KOPT-K1 (cell line): Measurements from ENCODE around the gene SLC35B1.
A peak's percentile ranks its signal among the peaks of the same experiment; 100 is the strongest.
"Not testable (repeated sequence)": the region's sequence is repeated elsewhere in the genome, so short reads cannot be mapped to it uniquely, and the experiment has no call there.

Experiments
- H3K27ac ChIP-seq: fragments of 200-600 bp; sonication (generic); 2 replicates; pipeline ENCODE4 v1.5.1; 2016; ENCODE audit warnings: antibody characterized with exemption, mild to moderate bottlenecking, low read depth, low read length; ENCODE audit not compliant: poor library complexity, severe bottlenecking
- H3K36me3 ChIP-seq: fragments of 200-600 bp; sonication (generic); 2 replicates; pipeline ENCODE4 v1.5.1; 2017; ENCODE audit warnings: antibody characterized with exemption, mild to moderate bottlenecking, low read length, moderate library complexity; ENCODE audit not compliant: insufficient read depth
- H3K9me3 ChIP-seq: fragments of 200-600 bp; sonication (generic); 2 replicates; pipeline ENCODE4 v1.5.1; 2017; ENCODE audit warnings: antibody characterized with exemption, low read length, mild to moderate bottlenecking; ENCODE audit not compliant: insufficient read depth, poor library complexity, severe bottlenecking

Gene SLC35B1

DNA sequence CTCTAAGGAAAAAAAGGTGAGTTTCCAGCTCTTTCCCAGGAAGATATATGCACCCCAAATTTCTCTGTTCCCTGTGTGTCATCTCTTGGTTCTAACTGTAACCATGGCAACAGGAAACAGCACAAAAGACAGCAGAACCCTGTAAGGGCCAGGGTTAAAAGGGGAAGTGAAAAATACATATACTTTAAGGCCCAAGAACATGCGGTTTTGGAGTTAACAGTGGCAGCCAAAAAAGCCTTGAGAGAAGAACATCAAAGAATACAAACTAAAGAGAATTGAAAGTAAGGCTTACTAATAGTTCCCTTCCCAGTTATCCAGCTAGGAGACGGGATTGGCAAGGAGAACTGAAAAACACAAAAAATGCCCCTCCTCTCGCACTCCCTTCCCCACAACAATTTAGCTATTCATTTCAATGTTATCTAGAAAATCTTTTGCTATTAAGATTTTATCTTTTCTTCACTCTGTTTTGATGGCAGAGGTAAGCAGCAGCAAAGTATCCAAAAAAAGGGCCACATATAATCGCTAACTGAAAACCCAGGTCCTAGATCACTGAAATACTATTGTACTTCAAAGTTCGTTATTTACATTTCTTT, 31.4 kb downstream of the SLC35B1 start:
- no peaks in the 10 kb centered on the region for H3K9me3 ChIP-seq
- peak overlapping the region; percentile 78 for H3K27ac ChIP-seq
- peaks cover 23% of the 10 kb centered on the region for H3K36me3 ChIP-seq

DNA sequence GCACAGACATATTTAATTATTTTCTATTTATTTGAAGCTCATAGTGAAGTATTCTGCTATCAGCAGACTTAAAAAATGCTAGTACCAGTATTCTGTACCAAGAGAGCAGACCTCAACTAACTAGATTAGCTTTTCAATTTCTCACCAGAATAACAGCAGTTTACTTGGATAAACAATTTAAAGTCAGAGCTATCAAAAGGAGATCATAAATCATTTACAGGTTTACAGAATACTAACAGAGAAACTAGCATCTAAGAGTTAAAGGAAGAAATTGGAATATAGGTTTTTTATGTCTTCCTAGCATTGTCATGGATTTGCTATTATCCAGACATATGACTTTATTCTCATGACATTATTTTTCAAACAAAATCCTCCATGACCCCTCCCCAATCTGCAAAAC, 33.3 kb downstream of the SLC35B1 start:
- Histone ChIP-seq H3K9me3 (no peaks in the 10 kb centered on the region), H3K27ac (no peak overlapping the region), H3K36me3 (peaks cover 27% of the 10 kb centered on the region)

- H3K27ac ChIP-seq, H3K9me3 ChIP-seq: not testable (repeated sequence)
- H3K36me3 ChIP-seq: peaks cover 27% of the 10 kb centered on the region
These were observed 34.1 kb downstream of the SLC35B1 start for GRCh38 chr17:49673679-49674078.

DNA sequence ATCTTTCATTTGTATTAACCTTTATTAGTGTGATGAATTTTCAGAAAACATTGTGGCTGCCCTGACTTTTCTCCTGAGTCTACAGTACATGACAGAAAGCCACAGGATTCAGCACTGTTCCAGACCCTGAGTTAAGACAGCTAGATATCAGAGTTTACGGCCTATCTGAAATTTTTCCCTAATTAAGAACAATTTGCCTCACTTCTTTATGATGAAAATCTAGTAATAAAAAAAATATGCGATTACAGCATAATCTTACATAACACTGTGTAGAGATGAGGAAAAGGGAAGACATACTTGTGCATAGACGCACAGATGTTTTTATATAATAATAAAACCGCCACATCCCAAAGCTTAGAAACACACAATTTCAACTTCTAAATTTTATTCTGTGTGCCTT, 37.1 kb downstream of the SLC35B1 start:
- Histone ChIP-seq H3K27ac (no peak overlapping the region), H3K36me3 (peaks cover 25% of the 10 kb centered on the region), H3K9me3 (no peaks in the 10 kb centered on the region)

DNA sequence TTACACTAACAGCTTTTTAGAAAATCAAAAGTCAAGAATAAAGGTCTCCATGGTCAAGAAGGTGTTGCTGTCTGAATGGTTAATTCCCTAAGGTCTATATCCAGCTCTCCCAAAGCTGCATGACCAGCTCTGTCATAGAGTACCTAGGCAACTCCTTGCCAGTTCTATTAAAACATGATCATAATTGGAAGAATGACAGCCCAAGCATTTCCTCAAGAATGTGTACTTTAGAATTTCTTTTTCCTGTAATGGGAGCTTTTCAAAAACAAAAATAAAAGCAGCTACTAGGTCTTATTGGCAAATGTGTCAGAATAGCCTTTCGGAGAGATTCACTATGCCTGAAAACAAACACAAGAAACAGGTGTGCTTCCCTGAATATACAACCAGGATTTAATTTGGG, 37.8 kb downstream of the SLC35B1 start:
- H3K36me3 ChIP-seq: peaks cover 19% of the 10 kb centered on the region
- H3K9me3 ChIP-seq: no peaks in the 10 kb centered on the region
- no peak overlapping the region for H3K27ac ChIP-seq

DNA sequence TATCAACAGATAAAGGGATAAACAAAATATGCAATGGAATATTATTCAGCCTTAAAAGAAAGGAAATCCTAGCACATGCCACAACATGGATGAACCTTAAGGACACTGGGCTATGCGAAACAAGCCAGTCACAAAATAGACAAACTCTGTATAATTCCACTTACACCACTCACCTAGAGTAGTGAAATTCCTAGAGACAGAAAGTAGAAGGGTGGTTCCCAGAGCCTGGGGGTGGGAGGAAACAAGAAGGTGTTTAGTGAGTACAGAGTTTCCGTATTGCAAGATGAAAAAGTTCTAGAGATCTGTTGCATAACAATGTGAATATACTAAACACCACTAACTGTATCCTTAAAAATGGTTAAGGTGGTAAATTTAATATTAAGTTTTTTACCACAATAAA, 39.9 kb downstream of the SLC35B1 start:
- no peak overlapping the region for H3K27ac ChIP-seq
- peaks cover 9% of the 10 kb centered on the region; the same call in 1 of the 2 replicates for H3K36me3 ChIP-seq
- H3K9me3 ChIP-seq: no peaks in the 10 kb centered on the region

DNA sequence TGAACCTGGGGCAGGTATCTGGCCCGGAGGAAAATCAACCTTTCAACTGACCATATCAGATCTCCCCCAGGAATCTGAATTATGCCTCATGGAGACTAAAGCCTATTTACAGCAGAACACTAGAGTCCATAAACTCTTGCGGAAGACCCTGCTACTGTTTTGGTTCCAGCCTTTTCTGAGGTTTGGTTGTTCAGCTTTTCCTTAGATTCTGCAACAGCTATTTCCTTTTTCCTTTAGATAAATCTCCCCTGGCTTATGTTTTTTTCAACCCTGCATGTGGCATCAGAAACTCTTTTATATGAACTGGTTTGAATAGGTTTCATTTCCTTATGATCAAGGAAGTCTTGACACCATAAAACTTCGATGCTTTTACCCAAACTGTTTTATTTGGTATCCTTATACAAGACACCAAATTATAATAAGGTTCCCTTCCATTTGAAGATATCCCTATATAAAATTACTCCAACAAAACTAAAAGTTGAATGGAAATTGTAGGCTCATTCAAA, 43.0 kb downstream of the SLC35B1 start:
- H3K36me3 ChIP-seq: no peaks in the 10 kb centered on the region; the same call in 1 of the 2 replicates
- H3K27ac ChIP-seq: no peak overlapping the region
- H3K9me3 ChIP-seq: no peaks in the 10 kb centered on the region

- no peak overlapping the region for H3K27ac ChIP-seq
- H3K36me3 ChIP-seq: no peaks in the 10 kb centered on the region; the same call in 1 of the 2 replicates
- H3K9me3 ChIP-seq: no peaks in the 10 kb centered on the region
These were observed 47.9 kb downstream of the SLC35B1 start for GRCh38 chr17:49659661-49660382.

- Histone ChIP-seq H3K27ac (no peak overlapping the region), H3K36me3 (no peaks in the 10 kb centered on the region), H3K9me3 (no peaks in the 10 kb centered on the region)
These were observed 51.5 kb downstream of the SLC35B1 start for GRCh38 chr17:49656247-49656646.
